Hepatocyte (in vitro differentiated cells): ENCODE measurements around the gene SYT1.

Experiments used
- EZH2 ChIP-seq: fragments of 200-600 bp; sonication (generic); IDR thresholded peaks from 2 replicates; pipeline ENCODE4 v1.6.1; 2016; ENCODE audit warnings: antibody characterized with exemption, mild to moderate bottlenecking, borderline replicate concordance
- EZH2phosphoT487 ChIP-seq: fragments of 200-600 bp; sonication (generic); IDR thresholded peaks from one replicate; pipeline ENCODE4 v1.6.1; 2018; ENCODE audit warnings: antibody characterized with exemption, mild to moderate bottlenecking, low read depth, moderate library complexity; ENCODE audit not compliant: unreplicated experiment, severe bottlenecking

DNA sequence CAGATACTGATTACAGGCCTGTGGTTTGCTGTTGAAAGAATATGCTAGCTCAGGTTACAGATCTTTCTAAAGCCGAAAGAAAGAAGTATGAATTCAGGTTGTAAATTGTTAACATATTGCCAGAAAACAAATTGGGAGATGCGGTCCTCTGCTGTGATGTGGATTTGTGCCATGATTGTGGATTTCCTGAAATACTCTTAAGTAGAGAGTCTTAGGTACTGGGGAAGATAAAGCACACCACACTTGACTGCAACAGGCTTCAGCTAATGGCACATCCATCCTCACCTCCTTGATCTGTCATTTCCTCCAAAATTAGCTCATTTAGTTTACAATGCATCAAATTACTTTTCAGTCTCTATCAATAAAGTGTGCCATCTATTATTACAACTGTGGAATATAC is 279.2 kb downstream of the SYT1 start:
- TF ChIP-seq EZH2phosphoT487 (no peak), EZH2 (no peak)
